ENCODE results near the gene ZNF778.

GRCh38 chr16:89282523-89282922, 65.0 kb downstream of the ZNF778 start:
- no peak for TF ChIP-seq CTCF (conservative IDR thresholded peaks at IDR 0.05 in 1 of 2, IDR thresholded peaks at IDR 0.05 in 1 of 2; ENCODE audit: low read depth in 1 of 2, low read length in 2 of 2)
- no peak for TF ChIP-seq EZH2 (IDR thresholded peaks at IDR 0.05; ENCODE audit: low read length, missing control alignments)
